ENCODE results near the gene PI4KA.

DNA sequence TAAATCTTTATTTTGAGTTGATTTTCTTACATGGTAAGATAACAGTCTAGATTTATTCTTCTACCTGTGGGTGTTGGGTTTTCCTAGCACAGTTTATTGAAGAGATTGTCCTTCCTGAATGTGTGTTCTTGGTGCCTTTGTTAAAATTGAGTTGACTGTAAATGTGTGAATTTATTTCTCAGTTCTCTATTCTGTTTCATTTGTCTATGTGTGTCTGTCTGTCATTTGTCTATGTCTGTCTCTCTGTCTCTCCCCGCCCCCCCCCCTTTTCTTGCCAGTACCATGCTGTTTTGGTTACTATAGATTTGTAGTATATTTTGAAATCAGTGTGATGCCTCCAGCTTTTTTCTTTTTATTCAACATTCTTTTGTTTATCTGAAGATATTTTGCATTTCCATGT lies 199.4 kb downstream of the PI4KA start:
- TF ChIP-seq JUND (IDR thresholded peaks at IDR 0.05), result no peak
- TF ChIP-seq RAD21 (IDR thresholded peaks at IDR 0.05), result no peak
- no peak for TF ChIP-seq SP1 (IDR thresholded peaks at IDR 0.05)
- TF ChIP-seq TAF1 (conservative IDR thresholded peaks at IDR 0.05), result no peak
- TF ChIP-seq YY1 (IDR thresholded peaks at IDR 0.05), result no peak
- TF ChIP-seq NR2F2 (IDR thresholded peaks at IDR 0.05), result no peak
- TF ChIP-seq, protein P1, sequence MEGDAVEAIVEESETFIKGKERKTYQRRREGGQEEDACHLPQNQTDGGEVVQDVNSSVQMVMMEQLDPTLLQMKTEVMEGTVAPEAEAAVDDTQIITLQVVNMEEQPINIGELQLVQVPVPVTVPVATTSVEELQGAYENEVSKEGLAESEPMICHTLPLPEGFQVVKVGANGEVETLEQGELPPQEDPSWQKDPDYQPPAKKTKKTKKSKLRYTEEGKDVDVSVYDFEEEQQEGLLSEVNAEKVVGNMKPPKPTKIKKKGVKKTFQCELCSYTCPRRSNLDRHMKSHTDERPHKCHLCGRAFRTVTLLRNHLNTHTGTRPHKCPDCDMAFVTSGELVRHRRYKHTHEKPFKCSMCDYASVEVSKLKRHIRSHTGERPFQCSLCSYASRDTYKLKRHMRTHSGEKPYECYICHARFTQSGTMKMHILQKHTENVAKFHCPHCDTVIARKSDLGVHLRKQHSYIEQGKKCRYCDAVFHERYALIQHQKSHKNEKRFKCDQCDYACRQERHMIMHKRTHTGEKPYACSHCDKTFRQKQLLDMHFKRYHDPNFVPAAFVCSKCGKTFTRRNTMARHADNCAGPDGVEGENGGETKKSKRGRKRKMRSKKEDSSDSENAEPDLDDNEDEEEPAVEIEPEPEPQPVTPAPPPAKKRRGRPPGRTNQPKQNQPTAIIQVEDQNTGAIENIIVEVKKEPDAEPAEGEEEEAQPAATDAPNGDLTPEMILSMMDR (IDR thresholded peaks at IDR 0.05; ENCODE audit: low read depth, low read length, missing input control), result no peak
- TF ChIP-seq, protein P2, sequence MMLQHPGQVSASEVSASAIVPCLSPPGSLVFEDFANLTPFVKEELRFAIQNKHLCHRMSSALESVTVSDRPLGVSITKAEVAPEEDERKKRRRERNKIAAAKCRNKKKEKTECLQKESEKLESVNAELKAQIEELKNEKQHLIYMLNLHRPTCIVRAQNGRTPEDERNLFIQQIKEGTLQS (IDR thresholded peaks at IDR 0.05), result no peak
- no peak for TF ChIP-seq GABPA (IDR thresholded peaks at IDR 0.05 in 1 of 2, conservative IDR thresholded peaks at IDR 0.05 in 1 of 2)
- TF ChIP-seq, protein P3, sequence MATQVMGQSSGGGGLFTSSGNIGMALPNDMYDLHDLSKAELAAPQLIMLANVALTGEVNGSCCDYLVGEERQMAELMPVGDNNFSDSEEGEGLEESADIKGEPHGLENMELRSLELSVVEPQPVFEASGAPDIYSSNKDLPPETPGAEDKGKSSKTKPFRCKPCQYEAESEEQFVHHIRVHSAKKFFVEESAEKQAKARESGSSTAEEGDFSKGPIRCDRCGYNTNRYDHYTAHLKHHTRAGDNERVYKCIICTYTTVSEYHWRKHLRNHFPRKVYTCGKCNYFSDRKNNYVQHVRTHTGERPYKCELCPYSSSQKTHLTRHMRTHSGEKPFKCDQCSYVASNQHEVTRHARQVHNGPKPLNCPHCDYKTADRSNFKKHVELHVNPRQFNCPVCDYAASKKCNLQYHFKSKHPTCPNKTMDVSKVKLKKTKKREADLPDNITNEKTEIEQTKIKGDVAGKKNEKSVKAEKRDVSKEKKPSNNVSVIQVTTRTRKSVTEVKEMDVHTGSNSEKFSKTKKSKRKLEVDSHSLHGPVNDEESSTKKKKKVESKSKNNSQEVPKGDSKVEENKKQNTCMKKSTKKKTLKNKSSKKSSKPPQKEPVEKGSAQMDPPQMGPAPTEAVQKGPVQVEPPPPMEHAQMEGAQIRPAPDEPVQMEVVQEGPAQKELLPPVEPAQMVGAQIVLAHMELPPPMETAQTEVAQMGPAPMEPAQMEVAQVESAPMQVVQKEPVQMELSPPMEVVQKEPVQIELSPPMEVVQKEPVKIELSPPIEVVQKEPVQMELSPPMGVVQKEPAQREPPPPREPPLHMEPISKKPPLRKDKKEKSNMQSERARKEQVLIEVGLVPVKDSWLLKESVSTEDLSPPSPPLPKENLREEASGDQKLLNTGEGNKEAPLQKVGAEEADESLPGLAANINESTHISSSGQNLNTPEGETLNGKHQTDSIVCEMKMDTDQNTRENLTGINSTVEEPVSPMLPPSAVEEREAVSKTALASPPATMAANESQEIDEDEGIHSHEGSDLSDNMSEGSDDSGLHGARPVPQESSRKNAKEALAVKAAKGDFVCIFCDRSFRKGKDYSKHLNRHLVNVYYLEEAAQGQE (IDR thresholded peaks at IDR 0.05), result no peak

Measured in liver (tissue), 3 donors.